Stimulated activated CD8-positive, alpha-beta memory T cell treated with anti-CD3 and anti-CD28 coated beads, Interleukin-4, amount 100 ng/mL, for 24 hours (primary cell): ENCODE measurements around the gene XAF1.
"Not testable (repeated sequence)": the region's sequence is repeated elsewhere in the genome, so short reads cannot be mapped to it uniquely, and the experiment has no call there.

Experiments used
- DNase-seq: peaks from one replicate; pipeline ENCODE4 v3.0.0-alpha.2; 2020; ENCODE audit warnings: low read depth

Gene XAF1

DNA sequence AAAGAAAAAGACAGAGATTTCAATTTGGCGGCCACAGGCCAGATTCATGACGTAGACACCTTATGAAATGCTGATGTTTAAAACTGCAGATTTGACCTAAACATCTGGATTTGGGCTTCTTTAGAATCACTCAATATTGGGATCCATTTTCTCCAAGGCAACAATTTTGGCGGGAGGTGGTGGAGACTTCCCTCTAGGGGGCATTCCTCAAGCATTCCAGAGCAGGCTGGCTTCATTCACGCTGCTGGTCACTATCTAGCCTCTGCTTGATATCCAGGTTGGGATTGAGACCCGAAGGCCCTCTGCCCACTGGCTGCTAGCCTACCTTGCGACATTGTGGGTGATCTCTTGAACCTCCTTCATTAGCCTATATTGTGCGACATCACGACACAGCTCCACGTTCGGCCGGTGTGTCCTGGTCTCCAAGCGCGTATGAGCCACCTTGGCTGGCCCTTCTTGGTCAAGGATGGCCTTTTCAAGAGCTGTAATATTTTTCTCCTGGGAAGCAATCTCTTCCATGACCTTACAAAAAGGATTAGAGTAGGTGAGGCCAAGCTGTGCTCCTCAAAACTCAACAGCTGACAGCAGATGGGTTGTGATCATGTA lies 44.7 kb downstream of the XAF1 start:
- no peak for DNase-seq

DNA sequence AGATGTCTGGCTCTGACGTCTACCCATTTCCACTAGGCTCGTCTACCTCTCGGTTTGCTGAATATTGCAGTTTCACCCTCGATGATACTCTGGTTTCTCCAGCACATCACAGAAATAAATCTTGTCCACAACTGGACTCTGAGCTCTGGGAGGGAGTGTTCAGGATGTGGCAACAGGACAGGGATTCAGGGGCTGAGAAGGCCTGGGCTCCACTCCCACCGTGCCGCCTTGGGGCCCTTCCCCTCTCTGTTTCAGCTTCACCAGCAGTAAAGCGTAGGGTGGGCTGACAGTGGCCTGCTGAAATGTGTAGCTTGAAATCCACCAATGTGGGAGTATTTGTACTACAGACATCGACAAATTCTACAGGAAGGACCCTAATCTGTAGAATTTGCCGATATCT lies 55.7 kb downstream of the XAF1 start:
- no peak for DNase-seq

DNA sequence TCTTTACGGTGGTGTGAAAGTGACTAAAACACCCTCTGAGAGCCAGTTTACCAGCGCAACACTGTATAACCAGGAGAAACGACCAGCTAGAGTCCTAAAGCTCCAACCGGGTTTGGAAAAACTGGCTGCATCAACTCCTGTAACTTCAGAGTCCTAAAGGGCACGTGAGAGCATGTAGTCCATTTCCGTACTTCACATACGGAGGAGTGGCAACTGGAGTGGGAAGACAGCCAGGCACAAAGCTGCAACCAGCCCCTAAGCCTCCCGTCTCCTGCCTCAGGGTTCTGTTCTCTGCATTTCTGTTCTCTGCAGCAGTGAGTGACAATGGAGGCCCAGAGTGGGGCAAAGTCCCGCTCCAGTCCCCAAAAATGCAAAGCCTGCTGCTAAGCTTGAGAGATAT lies 56.4 kb downstream of the XAF1 start:
- no peak for DNase-seq

DNA sequence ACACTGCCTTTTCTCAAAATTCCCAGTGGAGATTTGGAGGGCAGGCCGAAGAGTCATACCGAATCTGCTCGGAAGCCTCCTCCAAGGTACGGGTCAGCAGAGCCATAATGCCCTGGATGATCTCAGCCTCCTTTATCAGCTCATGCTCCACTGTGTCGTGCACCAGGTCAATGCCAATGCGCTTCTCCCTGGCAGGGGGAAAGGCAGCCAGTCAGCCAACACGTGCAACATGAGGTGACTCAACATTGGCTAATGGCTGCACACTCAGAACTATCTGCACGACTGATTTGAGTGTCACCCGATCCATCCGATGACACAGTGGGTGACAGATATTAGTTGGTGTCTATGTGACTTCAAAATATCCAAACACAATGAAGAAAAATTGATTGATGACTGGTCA lies 59.9 kb downstream of the XAF1 start:
- no peak for DNase-seq

DNA sequence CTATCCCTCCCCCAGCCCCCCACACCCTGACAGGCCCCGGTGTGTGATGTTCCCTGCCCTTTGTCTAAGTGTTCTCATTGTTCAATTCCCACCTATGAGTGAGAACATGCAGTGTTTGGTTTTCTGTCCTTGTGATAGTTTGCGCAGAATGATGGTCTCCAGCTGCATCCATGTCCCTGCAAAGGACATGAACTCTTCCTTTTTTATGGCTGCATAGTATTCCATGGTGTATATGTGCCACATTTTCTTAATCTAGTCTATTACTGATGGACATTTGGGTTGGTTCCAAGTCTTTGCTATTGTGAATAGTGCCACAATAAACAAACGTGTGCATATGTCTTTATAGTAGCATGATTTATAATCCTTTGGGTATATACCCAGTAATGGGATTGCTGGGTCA lies 60.5 kb downstream of the XAF1 start:
- not testable (repeated sequence) for DNase-seq

DNA sequence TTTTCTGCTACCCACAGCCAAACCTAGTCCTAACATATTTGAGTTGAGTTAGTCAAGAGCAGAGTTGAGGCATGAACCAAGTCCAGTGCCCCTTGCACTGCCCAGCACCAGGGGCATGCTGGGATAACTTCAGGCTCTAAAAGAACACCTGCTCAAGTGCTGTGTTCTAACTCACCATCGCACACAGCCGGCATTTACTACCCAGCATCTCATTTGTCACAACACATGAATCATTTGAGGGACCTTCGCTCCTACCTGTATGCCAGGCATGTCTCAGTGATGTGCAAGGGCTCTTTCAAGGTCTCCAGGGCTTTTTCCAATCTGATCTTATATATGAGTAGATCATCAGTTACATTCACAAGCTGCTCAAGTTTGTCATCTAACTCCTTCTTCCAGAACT lies 63.1 kb downstream of the XAF1 start:
- no peak for DNase-seq

DNA sequence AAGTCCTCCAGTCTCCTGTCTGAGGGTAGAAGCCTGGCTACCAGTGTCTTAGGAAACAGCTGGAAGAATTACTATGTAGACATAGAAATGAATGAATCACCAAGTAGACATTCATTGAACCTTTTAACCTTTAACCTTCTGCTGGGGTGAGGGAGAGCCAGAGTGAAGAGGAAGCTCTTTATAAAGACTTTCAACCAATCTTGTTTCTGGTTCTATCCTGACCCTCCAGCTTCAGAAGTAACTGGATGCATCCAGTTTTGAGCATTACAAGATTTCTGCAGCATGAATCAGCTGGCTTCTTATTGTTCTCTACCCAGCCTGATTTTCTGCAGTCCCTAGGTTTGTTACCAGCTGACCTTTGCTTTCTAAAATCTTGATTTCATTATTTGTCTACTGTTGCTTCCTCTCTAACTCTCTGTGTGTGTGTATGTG lies 67.2 kb downstream of the XAF1 start:
- DNase-seq: no peak
